ENCODE measurements around the gene NGEF. TPM values are rescaled to one million over a fixed set of nuclear protein-coding genes. Genes with fewer than 3 reads are reported as not detected.
A peak's percentile ranks its signal among the peaks of the same experiment; 100 is the strongest.

NGEF gene
- total RNA-seq, 1 donor = 17.4 TPM

DNA sequence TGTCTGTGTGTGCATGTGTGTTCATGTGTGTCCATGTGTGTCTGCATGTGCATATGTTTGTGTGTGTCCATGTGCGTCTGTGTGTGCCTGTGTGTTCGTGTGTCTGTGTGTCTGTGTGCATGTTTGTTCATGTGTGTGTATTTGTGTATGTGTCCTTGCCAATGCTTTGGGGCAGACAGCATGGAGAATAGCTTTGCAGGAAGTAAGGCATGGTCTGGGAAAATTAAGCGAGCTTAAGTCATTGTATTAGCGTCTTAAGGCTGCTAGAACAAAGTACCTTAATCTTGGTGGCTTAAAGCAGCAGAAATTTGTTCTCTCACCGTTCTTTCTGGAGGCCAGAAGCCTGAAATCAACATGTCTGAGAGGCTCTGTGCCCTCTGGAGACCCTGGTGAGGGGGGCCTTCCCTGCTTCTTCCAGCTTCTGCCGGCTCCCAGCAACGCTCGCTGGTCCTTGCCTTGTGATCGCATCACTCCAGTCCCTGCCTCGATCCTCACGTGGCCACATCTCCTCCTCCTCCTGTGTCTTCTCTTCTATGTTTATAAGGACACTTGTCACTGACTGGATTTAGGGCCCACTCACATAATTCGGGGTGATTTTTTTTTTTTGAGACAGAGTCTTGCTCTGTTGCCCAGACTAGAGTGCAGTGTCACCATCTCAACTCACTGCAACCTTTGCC lies 23.2 kb upstream of the NGEF start:
- no peak for DNase-seq (ENCODE audit: low read depth)
- TF ChIP-seq, protein P1, sequence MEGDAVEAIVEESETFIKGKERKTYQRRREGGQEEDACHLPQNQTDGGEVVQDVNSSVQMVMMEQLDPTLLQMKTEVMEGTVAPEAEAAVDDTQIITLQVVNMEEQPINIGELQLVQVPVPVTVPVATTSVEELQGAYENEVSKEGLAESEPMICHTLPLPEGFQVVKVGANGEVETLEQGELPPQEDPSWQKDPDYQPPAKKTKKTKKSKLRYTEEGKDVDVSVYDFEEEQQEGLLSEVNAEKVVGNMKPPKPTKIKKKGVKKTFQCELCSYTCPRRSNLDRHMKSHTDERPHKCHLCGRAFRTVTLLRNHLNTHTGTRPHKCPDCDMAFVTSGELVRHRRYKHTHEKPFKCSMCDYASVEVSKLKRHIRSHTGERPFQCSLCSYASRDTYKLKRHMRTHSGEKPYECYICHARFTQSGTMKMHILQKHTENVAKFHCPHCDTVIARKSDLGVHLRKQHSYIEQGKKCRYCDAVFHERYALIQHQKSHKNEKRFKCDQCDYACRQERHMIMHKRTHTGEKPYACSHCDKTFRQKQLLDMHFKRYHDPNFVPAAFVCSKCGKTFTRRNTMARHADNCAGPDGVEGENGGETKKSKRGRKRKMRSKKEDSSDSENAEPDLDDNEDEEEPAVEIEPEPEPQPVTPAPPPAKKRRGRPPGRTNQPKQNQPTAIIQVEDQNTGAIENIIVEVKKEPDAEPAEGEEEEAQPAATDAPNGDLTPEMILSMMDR (IDR thresholded peaks at IDR 0.05; ENCODE audit: insufficient read depth, low read length) = no peak

DNA sequence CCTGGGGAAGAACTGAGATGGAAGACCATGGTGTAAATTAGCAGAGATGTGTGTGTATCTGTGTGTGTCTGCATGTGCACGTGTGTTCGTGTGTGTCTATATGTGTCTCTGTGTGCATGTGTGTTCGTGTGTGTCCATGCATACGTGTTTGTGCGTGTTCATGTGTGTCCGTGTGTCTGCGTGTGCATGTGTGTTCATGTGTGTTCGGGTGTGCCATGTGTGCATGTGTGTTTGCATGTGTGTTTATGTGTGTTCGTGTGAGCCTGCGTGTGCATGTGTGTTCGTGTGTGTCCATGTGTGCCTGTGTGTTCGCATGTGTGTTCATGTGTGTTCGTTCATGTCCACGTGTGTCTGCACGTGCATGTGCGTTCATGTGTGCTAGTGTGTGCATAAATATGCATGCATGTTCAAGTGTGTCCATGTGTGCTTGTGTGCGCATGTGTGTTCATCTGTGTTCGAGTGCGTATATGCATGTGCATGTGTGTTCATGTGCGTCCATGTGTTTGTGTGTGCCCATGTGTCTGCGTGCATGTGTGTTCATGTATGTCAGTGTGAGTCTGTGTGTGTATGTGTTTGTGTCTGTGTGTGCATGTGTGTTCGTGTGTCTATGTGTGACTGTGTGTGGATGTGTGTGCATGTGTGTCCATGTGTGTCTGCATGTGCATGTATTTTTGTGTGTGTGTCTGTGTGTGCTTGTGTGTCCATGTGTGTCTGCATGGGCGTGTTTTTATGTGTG lies 22.5 kb upstream of the NGEF start:
- H3K4me3 ChIP-seq (ENCODE audit: low read depth, low read length) = no peak overlapping the region
- no peak for DNase-seq (ENCODE audit: low read depth)
- TF ChIP-seq, protein P1 (IDR thresholded peaks at IDR 0.05; ENCODE audit: insufficient read depth, low read length) = no peak

More for the DNA sequence above, 23.2 kb upstream of the NGEF start:
- no peak overlapping the region for H3K4me3 ChIP-seq (ENCODE audit: low read depth, low read length)

GRCh38 chr2:233034091-233034882 lies 21.2 kb upstream of the NGEF start:
- TF ChIP-seq, protein P1 (IDR thresholded peaks at IDR 0.05; ENCODE audit: insufficient read depth, low read length) = no peak
- no peak overlapping the region for H3K4me3 ChIP-seq (ENCODE audit: low read depth, low read length)
- no peak for DNase-seq (ENCODE audit: low read depth)

GRCh38 chr2:233033672-233034071 lies 20.6 kb upstream of the NGEF start:
- no peak overlapping the region for H3K4me3 ChIP-seq (ENCODE audit: low read depth, low read length)
- peak; percentile 49 for DNase-seq (ENCODE audit: low read depth)
- TF ChIP-seq, protein P1 (IDR thresholded peaks at IDR 0.05; ENCODE audit: insufficient read depth, low read length) = no peak

GRCh38 chr2:233032551-233033320 lies 19.7 kb upstream of the NGEF start, which contains the start of gene NEU2:
TSS of gene NEU2 (plus strand) at chr2:233032672. CDS start at chr2:233032672, 0 bp downstream.
- DNase-seq (ENCODE audit: low read depth) = peak; percentile 36
- no peak within 1 kb of the TSS for H3K4me3 ChIP-seq (ENCODE audit: low read depth, low read length)
- TF ChIP-seq, protein P1 (IDR thresholded peaks at IDR 0.05; ENCODE audit: insufficient read depth, low read length) = no peak
